ENCODE results near the gene ZSWIM3.

The ZSWIM3 gene

GRCh38 chr20:45850238-45850637, 7.2 kb upstream of the ZSWIM3 start:
- no peak overlapping the region for H3K9ac ChIP-seq (ENCODE audit: low read depth, low read length)
- DNase-seq, result no peak
- ATAC-seq (ENCODE audit: insufficient read depth, low read depth), result no peak
- no peak for TF ChIP-seq CTCF (IDR thresholded peaks at IDR 0.05; ENCODE audit: borderline replicate concordance, extremely low read depth, low read length, poor library complexity, severe bottlenecking)
- no peak for TF ChIP-seq EZH2 (IDR thresholded peaks at IDR 0.05; ENCODE audit: borderline replicate concordance, low read depth, low read length, severe bottlenecking)
- no peaks in the 10 kb centered on the region for H3K9me3 ChIP-seq (ENCODE audit: insufficient read depth, low read length, severe bottlenecking)
- H3K27me3 ChIP-seq (ENCODE audit: insufficient read depth, low read length, poor library complexity), result no peaks in the 10 kb centered on the region
- no peak overlapping the region for H3K4me2 ChIP-seq (ENCODE audit: insufficient read depth, low read length)
- no peak overlapping the region for H3K27ac ChIP-seq (ENCODE audit: low read length)
- peaks cover 3% of the 10 kb centered on the region; the same call in 1 of the 2 replicates for H4K20me1 ChIP-seq (ENCODE audit: insufficient read depth, low read length)
- peaks cover 9% of the 10 kb centered on the region for H3K79me2 ChIP-seq (ENCODE audit: insufficient read depth, low read length)
- no peak overlapping the region for H3K4me3 ChIP-seq (ENCODE audit: low read depth in 1 of 2, low read length in 2 of 2)
- peaks cover 52% of the 10 kb centered on the region for H3K36me3 ChIP-seq (ENCODE audit: insufficient read depth, low read length)
- no peak overlapping the region for H2AFZ ChIP-seq (ENCODE audit: low read depth, low read length)
- peaks cover 12% of the 10 kb centered on the region for H3K4me1 ChIP-seq (ENCODE audit: insufficient read depth, low read length)

GRCh38 chr20:45850926-45851325, 6.5 kb upstream of the ZSWIM3 start:
- DNase-seq, result no peak
- no peak for ATAC-seq (ENCODE audit: insufficient read depth, low read depth)
- TF ChIP-seq CTCF (IDR thresholded peaks at IDR 0.05; ENCODE audit: borderline replicate concordance, extremely low read depth, low read length, poor library complexity, severe bottlenecking) (no peak), EZH2 (IDR thresholded peaks at IDR 0.05; ENCODE audit: borderline replicate concordance, low read depth, low read length, severe bottlenecking) (no peak)
- Histone ChIP-seq H3K27ac (ENCODE audit: low read length) (no peak overlapping the region), H3K4me3 (ENCODE audit: low read depth in 1 of 2, low read length in 2 of 2) (no peak overlapping the region), H2AFZ (ENCODE audit: low read depth, low read length) (no peak overlapping the region), H3K4me1 (ENCODE audit: insufficient read depth, low read length) (peaks cover 17% of the 10 kb centered on the region), H3K36me3 (ENCODE audit: insufficient read depth, low read length) (peaks cover 45% of the 10 kb centered on the region), H3K27me3 (ENCODE audit: insufficient read depth, low read length, poor library complexity) (no peaks in the 10 kb centered on the region), H3K9ac (ENCODE audit: low read depth, low read length) (no peak overlapping the region), H4K20me1 (ENCODE audit: insufficient read depth, low read length) (peaks cover 3% of the 10 kb centered on the region; the same call in 1 of the 2 replicates), H3K9me3 (ENCODE audit: insufficient read depth, low read length, severe bottlenecking) (no peaks in the 10 kb centered on the region), H3K4me2 (ENCODE audit: insufficient read depth, low read length) (no peak overlapping the region), H3K79me2 (ENCODE audit: insufficient read depth, low read length) (peaks cover 13% of the 10 kb centered on the region)

- peaks cover 23% of the 10 kb centered on the region for H3K4me1 ChIP-seq (ENCODE audit: insufficient read depth, low read length)
- no peak overlapping the region for H3K9ac ChIP-seq (ENCODE audit: low read depth, low read length)
These were observed 5.9 kb upstream of the ZSWIM3 start for GRCh38 chr20:45851501-45851900.

More at GRCh38 chr20:45851501-45851900, 5.9 kb upstream of the ZSWIM3 start:
- Histone ChIP-seq H4K20me1 (ENCODE audit: insufficient read depth, low read length) (peaks cover 3% of the 10 kb centered on the region; the same call in 1 of the 2 replicates), H3K4me2 (ENCODE audit: insufficient read depth, low read length) (no peak overlapping the region), H3K79me2 (ENCODE audit: insufficient read depth, low read length) (peaks cover 19% of the 10 kb centered on the region), H3K36me3 (ENCODE audit: insufficient read depth, low read length) (peaks cover 39% of the 10 kb centered on the region), H2AFZ (ENCODE audit: low read depth, low read length) (no peak overlapping the region), H3K27me3 (ENCODE audit: insufficient read depth, low read length, poor library complexity) (no peaks in the 10 kb centered on the region), H3K9me3 (ENCODE audit: insufficient read depth, low read length, severe bottlenecking) (no peaks in the 10 kb centered on the region), H3K4me3 (ENCODE audit: low read depth in 1 of 2, low read length in 2 of 2) (no peak overlapping the region), H3K27ac (ENCODE audit: low read length) (no peak overlapping the region)
- DNase-seq (no peak), ATAC-seq (ENCODE audit: insufficient read depth, low read depth) (no peak)
- TF ChIP-seq CTCF (IDR thresholded peaks at IDR 0.05; ENCODE audit: borderline replicate concordance, extremely low read depth, low read length, poor library complexity, severe bottlenecking) (no peak), EZH2 (IDR thresholded peaks at IDR 0.05; ENCODE audit: borderline replicate concordance, low read depth, low read length, severe bottlenecking) (no peak)

Data from DND-41 (cell line).